Left forelimb (tissue), 1 donor: ENCODE measurements around the gene CA11.

ENCODE experiments used
- DNase-seq: peaks from one replicate; pipeline ENCODE4 v3.0.0-alpha.2; 2018; ENCODE audit warnings: low spot score

Gene CA11

DNA sequence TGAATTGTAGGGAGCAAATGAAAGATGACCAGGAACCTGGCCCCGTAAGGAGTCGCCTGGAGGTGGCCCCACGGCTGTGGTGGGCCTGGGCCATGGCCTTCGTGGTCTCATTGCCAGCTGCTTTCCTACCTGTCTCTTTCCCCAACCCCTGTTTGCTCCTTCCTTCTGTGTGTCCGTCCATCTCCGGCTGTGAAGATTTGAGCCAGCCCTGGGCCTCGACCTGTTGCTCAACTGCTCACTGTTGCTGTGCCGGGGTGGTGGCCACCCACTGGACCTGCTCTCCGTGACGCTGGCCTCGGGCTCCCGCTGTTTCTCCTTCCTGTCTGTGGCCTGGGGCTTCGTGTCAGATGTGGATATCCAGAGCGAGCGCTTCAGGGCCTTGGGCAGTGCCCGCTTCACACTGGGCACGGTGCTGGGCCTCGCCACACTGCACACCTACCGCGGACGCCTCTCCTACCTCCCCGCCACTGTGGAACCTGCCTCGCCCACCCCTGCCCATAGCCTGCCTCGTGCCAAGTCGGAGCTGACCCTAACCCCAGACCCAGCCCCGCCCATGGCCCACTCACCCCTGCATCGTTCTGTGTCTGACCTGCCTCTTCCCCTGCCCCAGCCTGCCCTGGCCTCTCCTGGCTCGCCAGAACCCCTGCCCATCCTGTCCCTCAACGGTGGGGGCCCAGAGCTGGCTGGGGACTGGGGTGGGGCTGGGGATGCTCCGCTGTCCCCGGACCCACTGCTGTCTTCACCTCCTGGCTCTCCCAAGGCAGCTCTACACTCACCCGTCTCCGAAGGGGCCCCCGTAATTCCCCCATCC is 17.3 kb downstream of the CA11 start:
- no peak for DNase-seq

GRCh38 chr19:48627865-48628314 is 18.1 kb downstream of the CA11 start:
- DNase-seq, result no peak

GRCh38 chr19:48627201-48627864 is 18.7 kb downstream of the CA11 start:
- DNase-seq, result no peak

DNA sequence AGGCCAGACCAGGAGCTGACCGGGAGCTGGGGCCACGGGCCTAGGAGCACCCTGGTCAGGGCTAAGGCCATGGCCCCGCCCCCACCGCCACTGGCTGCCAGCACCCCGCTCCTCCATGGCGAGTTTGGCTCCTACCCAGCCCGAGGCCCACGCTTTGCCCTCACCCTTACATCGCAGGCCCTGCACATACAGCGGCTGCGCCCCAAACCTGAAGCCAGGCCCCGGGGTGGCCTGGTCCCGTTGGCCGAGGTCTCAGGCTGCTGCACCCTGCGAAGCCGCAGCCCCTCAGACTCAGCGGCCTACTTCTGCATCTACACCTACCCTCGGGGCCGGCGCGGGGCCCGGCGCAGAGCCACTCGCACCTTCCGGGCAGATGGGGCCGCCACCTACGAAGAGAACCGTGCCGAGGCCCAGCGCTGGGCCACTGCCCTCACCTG is 20.1 kb downstream of the CA11 start:
- no peak for DNase-seq

DNA sequence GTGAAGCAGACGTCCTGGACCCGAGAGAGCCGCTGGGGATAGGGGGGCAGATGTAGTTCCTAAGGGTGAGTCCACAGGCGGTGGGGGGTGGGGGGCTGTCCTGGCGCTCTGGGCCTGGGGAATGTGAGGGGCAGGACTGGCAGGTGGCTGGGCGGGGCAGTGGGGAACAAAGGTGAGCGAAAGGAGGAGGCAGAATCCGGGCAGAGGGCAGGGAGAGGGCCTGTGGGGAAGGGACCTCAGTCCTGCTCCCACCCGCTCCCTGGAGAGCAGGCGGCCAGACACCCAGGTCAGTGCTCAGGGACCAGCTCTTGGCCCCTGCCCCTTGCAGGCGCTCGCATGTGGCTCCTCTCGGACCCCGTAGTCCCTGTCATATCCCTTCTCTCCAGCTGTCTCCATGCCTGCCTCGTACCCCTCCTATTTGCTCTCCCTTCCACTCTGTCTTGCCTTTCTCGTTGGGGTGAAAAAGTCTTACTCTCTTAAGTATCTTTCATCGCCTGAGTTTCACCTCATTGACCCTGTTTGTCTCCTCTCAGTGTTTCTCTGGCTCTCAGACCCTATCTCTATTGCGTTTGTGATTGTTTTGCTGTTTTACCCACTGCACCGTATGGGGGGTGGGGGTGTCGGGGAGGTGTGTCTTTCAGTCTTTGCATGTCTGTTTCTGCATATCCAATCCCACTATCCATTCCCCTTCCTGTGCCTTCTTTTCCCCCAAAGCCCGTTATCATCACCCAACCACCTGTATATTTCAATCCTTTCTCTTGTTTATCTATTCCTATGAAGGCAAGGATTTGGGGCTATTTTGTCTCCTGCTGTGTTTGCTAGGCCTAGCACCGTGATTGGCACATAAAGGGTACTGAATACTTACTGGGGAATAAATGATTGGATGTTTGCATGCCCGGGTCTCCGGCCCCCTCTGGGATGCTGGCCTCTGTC is 20.9 kb downstream of the CA11 start:
- no peak for DNase-seq

DNA sequence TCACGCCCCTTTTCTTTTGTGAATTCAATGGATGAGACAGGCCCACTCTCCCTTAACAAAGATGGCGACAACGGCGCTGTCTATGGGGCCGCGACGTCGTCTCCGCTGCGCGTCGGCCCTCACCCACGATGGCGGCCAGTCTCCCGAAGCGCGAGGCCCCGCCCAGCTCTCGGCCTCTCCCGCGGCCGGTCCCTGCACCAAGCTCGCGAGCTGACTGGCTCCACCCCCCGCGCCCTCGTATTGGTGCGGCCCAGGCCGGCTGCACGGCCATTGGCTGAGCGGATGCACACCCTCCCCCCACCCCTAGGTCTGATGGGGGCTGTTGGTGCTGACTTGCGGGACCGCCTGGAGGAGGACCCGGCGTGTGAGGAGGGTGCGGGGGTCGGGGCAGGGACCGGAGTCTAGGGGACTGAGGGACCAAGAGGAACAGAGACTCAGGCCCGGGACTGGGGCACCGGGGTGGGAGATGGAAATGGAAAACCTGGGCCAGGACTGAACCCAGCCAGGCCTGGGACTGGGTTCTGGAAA is 21.9 kb downstream of the CA11 start:
- peak; percentile 98 for DNase-seq

GRCh38 chr19:48623556-48624066 is 22.4 kb downstream of the CA11 start:
- no peak for DNase-seq

- DNase-seq, result no peak
Measured at GRCh38 chr19:48619692-48620585, 26.0 kb downstream of the CA11 start.

DNA sequence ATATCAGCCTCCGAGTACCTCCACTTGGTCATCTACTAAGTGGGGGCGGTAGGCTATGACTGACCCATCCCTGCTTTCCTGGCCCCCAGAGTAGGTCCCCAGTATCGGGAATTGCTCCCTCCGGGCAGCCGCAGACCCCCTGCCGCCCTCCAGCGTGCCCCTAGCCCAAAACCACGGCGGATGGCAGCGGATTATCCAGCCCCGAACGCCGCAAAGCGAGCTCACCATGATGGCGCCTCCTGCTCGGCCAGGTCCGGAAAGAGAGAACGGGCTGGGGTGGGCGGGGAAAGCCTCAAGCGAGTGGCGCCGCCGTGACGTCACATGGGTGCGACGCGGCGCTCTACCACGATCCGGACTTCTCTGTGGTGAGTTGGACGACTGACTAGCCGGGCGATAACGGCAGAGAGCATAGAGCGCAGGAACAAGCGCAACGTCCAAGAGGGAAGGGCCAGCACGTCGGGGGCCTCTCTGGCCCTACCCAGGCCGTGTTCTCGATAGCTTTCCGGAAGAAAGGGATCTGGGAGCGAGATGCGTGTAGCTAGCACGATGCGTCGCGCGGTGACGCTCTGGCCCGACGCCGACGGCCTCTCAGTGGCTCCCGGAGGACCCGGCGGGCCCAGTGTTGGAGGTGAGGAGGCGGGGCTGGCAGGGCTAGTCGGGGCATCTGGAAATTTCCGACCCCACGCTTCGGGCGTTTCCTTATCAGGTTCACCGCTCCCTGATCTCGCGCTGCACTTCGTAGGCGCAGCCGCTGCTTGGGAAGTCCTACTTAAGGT is 26.9 kb downstream of the CA11 start, which contains the start of the genes RPL18 and SPHK2:
Gene RPL18, minus strand, starts transcription at position 263 of the 776 bp plus-strand sequence. Its CDS starts 35 bp downstream, at position 228.
Gene SPHK2, plus strand, starts transcription at position 591 of the 776 bp plus-strand sequence. CDS start 1,009 bp downstream, outside the sequence.
- peak; percentile 99 for DNase-seq

GRCh38 chr19:48618278-48618915 is 27.6 kb downstream of the CA11 start:
- no peak for DNase-seq

GRCh38 chr19:48617146-48617937 is 28.6 kb downstream of the CA11 start:
- no peak for DNase-seq

DNA sequence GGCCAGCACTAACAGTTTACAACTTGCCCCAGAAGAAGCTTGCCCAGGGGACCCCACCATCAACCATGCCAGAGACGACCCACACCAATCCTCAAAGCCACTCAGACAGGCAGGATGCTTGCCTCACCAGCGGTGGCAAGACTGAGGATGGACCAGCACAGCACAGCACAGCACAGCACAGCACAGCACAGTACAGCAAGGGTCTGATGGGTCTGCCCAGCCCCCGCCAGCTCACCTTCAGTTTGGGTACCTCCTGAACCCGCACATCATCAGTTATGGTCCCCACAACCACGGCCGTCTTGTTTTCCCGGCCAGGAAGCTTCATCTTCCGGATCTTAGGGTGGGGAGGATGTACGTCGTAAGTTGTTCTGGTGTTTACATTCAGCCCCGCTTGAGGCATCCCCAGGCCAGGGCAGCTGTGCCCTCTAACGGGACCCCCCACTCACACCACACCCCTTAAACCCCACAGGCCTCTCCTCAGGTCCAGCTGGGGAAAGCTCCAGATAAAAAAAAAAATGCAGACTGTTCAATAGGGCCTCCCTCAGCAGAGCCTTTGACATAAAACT is 29.4 kb downstream of the CA11 start:
- no peak for DNase-seq

- no peak for DNase-seq
Measured at GRCh38 chr19:48616041-48616436, 29.9 kb downstream of the CA11 start.

DNA sequence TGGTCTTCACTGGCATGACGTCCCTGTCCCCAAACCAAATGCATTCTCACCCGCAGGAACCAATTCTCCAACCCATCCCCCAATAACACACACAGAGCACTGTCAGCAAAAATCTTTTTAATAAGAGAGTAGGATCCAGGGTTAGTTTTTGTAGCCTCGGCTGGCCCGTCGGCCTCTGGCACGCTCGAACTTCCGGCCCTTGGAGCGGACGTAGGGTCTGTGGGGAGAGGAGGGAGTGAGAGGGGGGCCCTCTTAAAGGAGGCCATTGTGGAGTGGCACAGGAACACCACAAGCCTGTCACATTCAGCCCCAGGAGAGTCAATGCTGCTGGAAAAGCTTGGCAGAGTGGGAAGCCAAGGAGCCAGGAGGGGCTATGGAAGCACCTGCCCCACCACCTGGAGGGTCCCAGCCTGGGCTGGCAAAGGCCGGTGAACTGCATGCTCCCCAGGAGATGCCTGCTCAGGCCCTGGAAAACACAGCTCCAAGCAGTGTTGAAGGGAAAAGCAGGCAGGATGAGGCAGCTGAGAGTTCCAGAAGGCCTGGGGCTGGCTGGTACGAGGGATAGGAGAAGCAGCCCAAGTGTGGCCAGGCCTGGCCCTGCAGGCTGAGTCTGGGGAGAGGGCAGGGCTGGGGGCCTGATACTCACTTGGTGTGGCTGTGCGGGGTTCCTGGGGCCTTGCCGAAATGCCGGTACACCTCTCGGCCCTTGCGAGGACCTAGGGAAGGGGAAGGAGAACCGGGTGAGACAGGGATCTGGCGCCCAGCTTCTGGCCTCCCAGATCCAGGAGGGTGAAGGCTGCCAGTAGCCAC is 30.6 kb downstream of the CA11 start:
- DNase-seq, result no peak

DNA sequence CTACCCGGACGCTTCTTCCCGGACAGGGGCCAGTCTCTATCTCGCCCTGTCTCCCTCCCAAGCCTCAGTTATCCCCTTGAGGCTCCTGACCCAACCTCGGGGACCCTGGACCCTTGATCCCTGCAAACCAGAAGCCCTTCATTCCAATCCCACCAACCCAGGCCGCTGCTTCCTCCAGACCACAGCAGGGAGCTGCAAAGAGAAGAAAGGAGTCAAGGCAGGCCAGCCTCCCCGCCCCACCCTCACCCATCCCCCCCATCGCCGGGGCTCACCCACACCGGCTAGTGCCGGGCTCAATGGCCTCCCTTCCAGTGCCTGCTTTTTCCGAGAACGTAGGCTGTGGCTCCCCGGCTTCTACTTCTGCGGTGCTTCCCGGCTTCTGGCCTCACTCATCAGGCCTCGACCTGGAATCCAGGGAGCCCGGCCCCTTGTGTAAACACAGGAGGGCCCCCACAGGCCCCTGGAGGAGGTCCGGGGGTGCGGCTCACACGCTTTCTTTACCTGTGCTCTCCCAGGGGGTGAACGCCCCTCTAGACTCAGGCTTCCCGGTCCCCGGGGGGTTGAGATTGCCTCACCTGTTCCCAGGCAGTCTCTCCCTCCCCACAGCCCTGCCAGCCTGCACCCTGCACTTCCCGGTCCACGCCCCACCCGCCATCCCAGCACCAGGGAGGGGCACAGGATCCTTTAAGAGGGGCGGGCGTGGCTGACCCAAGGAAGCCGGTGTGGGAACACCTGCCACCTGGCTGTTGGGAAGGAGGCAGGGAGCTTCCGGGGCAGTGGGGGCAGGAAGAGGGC is 31.4 kb downstream of the CA11 start, which contains the start of gene FAM83E:
Gene FAM83E, minus strand, starts transcription at position 641 of the 795 bp plus-strand sequence. CDS start 1,704 bp downstream, outside the sequence.
- no peak for DNase-seq

DNA sequence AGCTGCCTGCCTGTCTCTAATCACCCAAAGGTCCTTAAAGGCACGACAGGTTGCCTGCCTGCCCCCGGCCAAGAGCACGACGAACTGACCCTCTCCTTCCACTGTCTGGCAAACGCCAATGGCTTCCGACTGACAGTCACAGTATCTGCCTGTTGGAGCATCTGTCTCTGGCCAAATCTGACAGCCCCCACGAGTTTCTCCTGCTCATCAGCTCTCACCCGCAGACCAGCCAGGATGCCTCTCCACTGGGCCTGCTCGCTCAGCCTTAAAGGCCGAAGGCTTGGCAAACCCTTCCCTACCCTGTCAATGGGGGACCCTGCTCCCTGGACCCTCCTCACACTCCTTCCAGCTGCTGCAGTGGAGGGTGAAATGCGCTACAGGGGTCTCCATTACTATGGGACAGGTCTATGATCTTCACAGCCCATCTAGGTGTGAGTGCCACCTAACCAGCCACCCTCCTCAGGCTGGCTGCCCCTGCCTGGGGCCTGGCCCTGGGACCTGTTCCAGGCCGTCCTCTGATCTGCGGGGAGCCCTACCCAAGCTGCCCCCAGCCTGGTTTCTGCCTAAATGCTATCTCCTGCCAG is 32.0 kb downstream of the CA11 start:
- DNase-seq, result no peak
